Activated T-helper 1 cell treated with anti-CD3 and anti-CD28 coated beads, Interleukin-2, amount 50 U/mL, for 16 hours (primary cell): ENCODE measurements around the gene ECI1.
"Not testable (repeated sequence)": the region's sequence is repeated elsewhere in the genome, so short reads cannot be mapped to it uniquely, and the experiment has no call there.

ENCODE experiments used
- DNase-seq, 2 donors: peaks; one replicate each; pipeline ENCODE4 v3.0.0-alpha.2; 2020; ENCODE audit warnings: low read depth in 1 of 2, low spot score in 1 of 2

The ECI1 gene

DNA sequence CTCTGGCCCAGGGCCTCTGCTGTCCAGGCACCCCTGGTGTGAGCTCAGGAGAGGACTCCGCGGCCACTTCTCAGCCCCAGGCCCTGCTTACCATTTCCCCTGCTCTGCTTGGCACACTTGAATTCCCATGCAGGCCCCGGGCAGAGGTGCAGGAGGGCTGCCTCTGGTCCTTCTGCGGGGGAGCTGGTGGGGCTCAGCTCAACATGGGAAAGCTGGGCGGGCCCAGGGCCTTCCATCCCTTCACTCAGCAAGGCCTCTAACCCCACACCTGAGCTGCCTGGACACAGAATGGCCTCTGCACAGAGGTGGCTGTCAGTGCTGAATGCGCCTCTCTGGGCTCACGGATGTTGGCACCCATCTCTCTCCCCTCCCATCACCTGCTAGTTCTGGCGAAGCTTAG is 29.1 kb upstream of the ECI1 start:
- no peak for DNase-seq

DNA sequence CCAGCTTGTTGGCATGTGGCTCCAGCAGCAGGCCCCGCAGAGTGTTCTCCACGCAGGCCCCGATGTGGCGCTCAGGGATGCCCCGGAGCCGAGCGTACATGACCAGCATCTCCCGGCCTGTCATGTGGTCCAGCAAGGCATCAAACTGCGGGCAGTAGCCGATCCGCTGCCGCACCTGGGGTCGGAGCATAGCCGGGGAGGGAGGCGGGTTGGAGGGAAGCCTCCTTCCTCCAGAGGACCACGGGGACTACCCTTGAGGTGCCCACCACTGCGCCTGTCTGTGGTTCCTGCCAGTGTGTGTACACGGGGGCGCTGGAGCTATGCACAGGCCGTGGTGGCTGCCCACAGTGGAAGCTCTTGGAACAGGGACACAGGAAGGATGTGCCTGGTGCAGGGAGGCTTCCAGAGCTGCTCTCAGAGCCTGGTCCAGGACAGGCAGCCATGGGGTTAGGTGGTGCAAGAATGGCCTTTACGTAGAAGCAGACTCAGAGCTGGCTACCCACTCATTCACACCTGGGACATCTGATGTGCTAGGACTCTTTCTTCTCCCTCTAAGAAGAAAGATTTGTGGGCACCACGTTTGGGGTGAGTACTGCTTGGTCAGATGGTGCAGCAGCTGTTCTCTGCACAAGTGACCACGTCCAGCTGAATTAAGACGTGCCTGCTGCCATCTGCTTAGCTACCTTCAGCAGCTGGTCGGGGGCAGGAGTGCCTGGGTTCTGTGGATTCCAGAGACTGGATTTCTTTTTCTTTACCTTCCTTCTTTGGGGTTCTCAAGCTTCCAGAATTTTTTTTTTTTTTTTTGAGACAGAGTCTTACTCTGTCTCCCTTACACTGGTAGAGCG is 27.8 kb upstream of the ECI1 start:
- DNase-seq = no peak

DNA sequence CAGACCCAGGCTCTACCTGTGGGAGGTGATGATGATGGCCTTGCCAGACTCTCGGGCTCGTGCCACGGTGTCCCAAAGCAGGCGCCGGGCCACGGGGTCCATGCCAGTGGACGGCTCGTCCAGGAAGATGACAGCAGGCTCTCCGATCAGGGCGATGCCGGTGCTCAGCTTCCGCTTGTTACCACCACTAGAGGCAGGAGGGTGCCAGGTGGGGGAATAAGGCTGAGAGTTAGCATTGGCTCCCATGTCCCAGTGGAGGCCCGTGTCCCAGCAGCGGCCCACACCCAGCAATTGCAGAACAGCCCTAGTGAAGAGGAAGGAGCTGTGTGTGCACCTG is 26.9 kb upstream of the ECI1 start:
- DNase-seq = no peak

DNA sequence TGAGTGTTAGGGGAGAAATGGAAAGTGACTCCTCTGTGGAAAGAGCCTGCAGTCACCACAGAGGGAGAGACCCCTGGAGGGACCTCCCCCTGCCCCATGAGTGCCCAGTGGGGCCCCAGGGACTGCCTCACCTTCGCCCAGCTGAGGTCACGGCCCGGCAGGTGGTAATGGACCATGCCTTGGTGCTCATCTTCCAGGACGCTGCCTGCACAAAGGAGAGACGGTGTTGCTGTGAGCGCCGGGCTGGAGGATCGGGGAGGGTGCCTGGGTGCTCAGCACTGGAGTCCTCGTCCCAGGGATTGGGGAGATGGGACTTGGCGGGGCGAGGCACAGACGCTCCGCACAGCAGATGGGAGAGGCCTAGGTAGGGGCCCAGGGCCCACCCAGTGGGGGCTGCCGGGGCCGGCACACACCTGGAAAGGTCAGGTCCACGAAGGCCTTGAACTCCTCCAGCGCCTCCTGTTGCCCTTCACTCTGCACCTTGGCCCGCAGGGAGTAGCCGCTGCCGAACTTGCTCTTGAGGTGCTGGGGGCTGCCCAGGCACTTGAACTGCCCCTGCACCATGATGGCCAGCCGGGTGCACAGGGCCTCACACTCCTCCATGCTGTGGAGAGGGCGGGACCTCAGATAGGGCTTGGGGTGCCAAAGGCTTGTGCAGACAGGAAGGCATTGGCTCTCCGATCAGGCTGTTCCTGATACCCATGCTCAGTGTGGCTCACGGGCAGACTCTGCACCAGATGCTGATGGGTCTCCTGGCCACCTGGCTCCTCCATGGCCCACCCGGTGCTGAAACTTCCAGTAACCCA is 26.3 kb upstream of the ECI1 start:
- DNase-seq = no peak

DNA sequence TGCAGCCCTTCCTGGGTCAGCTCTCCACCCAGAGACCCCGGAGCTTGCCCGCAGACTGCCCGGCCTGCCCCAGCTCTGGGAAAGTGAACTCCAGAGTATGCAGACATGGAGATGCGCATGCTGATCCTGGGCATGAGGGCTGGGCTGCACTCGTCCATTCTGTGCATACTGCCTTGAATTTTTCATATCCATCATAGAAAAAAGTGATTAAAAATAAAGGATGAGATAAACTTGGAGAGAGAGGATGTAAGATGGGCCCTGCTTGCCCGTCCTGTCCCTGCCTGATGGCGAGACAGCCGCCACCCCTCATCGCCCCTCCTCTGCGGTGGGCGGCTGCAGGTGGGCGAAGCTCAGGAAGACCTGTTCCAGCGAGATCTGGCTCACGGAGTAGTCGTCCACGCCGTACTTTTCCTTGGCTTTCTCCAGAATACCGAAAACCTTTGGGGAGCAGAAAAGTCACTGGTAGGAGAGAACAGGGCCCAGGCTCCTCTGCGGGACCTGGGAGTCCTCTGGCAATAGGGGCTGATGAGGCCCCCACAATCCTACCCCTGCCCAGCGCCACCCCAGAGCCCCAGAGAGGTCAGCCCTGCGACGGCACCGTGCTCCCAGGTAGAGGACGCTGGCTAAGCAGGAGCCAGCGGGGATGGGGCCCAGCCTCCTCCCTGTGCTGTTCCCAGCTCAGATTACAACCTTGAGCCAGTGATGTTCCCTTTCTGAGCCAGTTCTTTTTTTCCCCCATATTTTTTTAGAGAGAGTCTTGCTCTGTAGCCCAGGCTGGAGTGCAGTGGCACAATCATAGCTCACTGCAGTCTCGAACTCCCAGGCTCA is 25.2 kb upstream of the ECI1 start:
- no peak for DNase-seq

DNA sequence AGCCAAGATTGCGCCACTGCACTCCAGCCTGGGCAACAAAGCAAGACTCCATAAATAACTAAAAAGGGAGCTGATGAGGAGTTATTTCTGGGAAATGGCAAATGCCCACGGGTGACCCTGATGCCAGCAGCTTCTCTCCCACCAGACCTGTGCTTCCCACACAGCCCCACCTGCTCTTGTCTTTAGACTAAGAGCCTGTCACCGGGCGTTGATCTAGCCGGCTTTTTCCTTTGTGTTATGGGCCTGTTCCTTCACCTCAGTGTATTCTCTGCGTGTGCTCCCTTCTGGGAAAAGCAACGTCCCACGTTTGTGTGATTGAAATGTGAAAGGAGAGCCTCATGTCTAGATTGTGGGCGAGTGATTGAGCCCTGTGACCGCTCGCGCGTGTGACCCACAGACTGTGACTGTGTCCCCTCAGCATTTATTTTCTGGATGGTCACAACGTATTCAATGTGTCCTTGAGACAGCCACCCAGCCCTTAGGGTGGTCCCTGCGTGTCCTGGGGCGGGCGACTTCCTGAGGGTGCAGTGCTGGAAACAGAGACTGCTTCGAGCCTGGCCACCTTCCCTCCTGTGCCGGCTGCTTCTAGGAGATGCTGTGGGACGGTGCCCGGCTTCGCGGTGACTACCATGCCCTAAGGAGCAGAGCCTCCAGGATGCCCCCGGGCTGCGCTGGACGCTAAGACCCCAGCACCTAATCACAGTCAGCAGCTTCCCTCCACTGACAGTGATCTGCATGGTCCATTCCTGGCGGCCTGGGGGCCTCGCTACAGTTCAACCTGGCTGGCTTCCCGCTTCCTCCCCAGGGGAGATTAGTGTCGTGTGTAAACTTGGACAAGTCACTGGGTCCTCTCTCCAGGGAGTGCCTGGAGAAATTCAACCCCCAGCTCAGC is 24.3 kb upstream of the ECI1 start:
- DNase-seq = no peak

DNA sequence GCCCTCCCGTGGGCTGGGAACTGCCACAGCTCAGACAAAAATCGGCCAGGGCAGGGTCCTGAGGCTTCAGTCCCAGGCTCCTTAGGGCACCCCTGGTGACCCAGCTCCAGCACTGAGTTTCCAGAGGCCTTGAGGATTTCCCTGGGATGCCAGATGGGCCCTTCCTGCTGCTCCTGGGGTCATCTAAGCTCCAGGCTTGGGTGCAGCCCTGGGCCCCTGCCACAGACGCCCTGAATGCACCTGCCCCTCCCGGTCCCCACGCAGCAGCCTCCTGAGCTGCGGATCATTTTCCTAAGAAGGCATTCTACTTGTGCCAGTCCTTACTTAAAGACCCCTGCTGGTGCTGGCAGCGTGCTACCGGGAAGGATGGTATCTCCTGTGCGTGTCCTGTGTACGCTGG is 22.5 kb upstream of the ECI1 start:
- no peak for DNase-seq

- DNase-seq = no peak
These were observed 22.1 kb upstream of the ECI1 start for GRCh38 chr16:2273484-2273883.

- no peak for DNase-seq
These were observed 20.6 kb upstream of the ECI1 start for GRCh38 chr16:2271848-2272461.

DNA sequence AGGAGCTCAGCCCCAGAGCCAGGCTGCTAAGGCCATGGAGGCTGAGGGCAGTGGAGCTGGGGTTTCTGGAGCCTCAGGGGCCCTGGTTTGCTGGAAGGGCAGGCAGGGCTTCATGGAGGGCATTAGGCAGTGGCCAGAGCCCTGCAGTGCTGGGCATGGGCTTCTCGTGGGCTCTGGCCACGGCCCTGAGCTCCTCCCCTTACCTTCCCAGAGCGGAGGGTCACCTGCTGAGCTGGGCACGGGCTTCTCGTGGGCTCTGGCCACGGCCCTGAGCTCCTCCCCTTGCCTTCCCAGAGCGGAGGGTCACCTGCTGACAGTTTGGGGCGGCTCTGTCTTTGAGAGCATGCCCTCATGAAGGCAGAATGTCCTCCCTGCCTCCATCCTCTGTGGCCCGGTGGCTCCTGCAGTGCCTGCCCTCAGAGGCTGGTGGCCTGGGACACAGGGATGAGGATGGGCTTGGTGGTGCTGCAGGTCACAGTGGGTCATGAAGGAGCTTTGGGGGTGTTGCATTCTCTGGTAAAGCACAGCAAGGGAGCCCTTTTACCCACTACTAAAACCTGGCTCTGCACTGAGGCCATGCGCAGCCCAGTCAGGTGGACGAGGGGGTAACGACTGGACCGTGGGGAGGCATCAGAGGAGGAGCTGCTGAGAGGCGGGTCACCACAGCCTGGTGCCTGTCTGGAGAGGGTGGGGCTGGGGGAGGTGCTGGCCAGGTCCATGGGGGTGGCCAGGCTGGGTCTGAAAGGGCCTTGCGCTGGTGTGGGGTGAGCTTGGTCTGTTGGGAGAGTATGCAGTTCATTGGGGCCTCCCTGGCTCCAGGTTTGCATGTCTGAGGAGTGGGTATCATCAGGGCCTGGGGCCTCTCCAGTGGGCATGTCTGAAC is 19.4 kb upstream of the ECI1 start:
- no peak for DNase-seq

- DNase-seq = no peak
These were observed 18.7 kb upstream of the ECI1 start for GRCh38 chr16:2270070-2270462.

DNA sequence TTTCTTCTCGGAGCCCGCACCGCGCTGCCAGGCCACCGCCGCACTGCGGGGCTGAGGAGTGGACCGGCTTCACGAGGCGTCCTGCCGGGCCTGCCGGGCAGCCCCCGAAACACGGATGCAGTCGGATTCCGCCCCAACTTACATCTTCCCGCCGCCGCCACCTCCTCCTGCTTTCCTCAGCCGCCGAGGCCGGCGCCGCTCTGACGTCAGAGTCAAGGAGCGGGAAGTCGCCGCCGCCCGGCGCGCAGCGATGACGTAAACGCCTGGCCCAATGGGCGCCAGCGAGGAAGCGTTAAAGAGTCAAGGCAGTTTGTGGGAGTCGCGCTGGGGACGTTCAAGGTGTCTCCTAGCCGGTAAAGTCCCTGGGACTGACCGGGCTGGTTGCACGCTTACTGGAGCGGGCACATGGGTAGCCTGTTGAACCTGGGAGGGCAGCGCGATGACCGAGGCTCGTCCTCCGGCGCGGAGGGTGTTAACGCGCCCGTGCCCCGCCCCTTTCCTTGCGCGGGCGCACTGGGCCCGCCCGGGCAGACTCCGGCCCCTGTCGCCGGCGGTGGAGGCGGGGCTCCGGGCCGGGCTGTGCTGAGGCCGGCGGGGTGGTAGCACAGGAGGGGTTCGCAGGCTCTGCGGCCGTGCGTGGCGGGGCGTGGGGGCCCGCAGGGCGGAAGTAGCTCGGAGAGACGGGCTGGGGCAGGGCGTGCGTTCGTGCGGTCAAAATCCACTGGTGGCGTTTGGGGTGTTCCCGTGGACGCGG is 16.7 kb upstream of the ECI1 start, which contains the start of gene RNPS1:
Gene RNPS1 (minus strand): TSS at position 214 of the 754 bp plus-strand sequence. CDS start 3,483 bp downstream, outside the sequence.
- DNase-seq = peak; percentile 95

GRCh38 chr16:2267505-2267912 is 16.1 kb upstream of the ECI1 start:
- not testable (repeated sequence) for DNase-seq

DNA sequence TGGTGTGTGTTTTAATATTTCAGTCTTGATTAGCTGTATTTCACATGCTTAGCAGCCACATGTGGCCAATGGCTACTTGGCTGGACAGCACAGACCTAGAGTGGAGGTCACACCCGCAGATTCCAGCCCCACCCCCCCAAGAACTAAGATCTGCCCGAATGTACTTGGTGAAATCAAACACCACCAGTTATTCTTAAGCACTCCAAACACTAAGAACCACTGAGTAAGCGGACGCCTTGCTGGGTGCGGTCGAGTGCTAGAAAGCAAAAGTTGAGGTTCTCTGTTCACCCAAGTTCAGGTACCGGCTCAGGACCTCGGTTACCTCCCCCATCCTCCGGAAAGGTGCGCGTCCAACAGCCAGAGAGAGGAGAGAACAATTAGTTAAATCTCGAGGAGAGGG is 15.5 kb upstream of the ECI1 start:
- DNase-seq = not testable (repeated sequence)

- DNase-seq = not testable (repeated sequence)
These were observed 11.6 kb upstream of the ECI1 start for GRCh38 chr16:2263026-2263425.

GRCh38 chr16:2260250-2260649 is 8.9 kb upstream of the ECI1 start:
- no peak for DNase-seq

GRCh38 chr16:2258530-2258929 is 7.1 kb upstream of the ECI1 start:
- not testable (repeated sequence) for DNase-seq

DNA sequence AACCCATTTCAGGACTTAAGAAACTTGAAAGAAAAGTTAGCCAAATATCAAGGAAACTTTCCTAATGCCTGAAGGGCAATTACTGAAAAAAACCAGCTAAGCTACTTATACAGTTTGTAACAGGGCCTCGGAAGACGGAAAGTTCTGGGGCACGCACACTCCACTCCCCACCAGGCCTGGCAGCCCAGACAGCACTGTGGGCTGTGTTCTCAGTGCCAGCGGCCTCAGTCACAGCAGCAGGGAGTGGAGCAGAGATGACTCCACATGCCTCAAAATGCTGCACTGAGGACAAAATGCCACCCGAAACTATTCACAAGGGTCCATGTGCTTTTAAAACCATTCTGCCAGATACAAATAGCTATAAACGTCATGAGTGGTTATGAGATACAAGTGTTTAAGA is 6.3 kb upstream of the ECI1 start:
- no peak for DNase-seq
